GM20000 (cell line): ENCODE results near the gene DTNBP1.

Source experiments
- DNase-seq: peaks from one replicate; pipeline ENCODE4 v3.0.0; 2012; ENCODE audit warnings: low spot score
- TF ChIP-seq, protein P1 (sequence below): IDR thresholded peaks from 2 replicates; pipeline ENCODE4 v1.5.1; 2012; ENCODE audit warnings: mild to moderate bottlenecking, control low read depth; ENCODE audit errors: extremely low read depth, missing control alignments

DTNBP1 gene

DNA sequence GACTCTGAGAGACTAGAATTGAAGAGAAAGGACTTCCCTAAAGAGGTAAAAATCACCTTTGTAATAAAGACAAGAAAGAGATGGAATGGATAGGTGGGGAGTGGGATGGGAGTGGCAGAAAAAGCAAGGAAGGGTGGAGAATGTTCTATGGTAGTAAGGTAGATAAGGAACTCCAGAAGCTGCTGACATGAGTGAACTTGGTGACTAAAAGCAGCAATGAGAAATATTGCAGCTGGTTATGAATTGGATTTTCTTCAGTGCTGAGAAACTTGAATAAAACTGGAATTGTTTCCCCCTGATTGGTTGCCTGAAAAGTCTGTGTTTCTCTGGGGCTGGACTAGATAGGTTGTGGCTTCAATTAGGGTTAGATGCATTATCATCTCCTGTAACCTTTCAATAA lies 15.7 kb upstream of the DTNBP1 start:
- TF ChIP-seq, protein P1, sequence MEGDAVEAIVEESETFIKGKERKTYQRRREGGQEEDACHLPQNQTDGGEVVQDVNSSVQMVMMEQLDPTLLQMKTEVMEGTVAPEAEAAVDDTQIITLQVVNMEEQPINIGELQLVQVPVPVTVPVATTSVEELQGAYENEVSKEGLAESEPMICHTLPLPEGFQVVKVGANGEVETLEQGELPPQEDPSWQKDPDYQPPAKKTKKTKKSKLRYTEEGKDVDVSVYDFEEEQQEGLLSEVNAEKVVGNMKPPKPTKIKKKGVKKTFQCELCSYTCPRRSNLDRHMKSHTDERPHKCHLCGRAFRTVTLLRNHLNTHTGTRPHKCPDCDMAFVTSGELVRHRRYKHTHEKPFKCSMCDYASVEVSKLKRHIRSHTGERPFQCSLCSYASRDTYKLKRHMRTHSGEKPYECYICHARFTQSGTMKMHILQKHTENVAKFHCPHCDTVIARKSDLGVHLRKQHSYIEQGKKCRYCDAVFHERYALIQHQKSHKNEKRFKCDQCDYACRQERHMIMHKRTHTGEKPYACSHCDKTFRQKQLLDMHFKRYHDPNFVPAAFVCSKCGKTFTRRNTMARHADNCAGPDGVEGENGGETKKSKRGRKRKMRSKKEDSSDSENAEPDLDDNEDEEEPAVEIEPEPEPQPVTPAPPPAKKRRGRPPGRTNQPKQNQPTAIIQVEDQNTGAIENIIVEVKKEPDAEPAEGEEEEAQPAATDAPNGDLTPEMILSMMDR, result no peak
- no peak for DNase-seq

- TF ChIP-seq, protein P1, result no peak
- DNase-seq, result no peak
Measured at GRCh38 chr6:15677822-15678221, 15.0 kb upstream of the DTNBP1 start.

- TF ChIP-seq, protein P1, result no peak
- DNase-seq, result no peak
Measured at GRCh38 chr6:15675536-15676220, 12.8 kb upstream of the DTNBP1 start.

DNA sequence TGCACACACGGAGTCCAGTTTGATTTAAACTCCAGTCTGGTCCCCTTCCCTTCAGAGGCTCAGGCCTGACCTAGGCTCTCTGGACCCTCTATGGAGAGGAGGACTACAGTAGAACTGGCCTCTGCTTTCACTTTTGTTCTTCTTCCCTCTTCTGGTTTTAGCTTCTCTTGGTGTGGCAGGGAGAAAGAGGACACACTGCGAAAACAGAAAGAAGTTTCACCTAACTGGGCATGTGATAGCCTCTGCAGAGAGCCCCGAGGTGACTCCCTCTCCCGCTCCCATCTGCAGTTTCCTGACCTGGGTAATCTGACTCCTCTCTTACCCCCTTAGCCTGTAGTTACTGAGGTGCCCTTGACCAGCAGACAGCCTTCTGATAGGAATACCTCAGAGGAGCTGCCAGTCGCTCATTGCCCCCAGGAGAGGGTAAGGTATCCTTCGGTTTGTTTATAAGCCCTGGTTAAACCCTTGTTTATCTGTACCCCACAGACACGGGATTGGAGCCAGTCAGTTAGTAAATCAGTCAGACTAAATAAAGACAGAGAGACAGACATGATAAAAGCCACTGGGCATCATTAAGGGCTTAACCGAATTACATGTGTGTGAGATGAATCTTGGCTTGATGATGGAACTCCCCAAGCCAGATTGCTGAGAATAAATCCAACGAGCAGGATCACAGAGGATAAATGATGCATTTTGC lies 12.0 kb upstream of the DTNBP1 start:
- no peak for DNase-seq
- TF ChIP-seq, protein P1, result no peak

- no peak for DNase-seq
- TF ChIP-seq, protein P1, result no peak
Measured at GRCh38 chr6:15673666-15674065, 10.8 kb upstream of the DTNBP1 start.

DNA sequence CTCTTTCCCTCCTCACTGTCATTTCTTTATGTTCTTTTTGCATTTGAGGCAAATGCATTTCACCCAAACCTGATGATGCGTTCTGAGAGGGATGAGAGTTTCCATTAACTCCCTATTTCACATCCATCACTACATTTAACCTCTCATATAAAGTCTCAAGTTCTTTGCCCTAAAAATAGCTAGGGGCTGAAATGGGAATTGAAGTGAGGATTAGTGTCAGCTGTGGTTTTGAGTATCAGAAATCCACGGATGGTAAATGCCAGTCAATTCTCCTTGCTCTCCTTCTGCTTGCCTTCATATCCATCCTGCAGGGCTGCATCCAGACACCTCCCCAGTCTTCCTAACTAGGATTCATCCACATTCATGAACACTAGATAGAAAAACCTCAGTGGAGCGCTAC lies 10.0 kb upstream of the DTNBP1 start:
- TF ChIP-seq, protein P1, result no peak
- DNase-seq, result no peak

DNA sequence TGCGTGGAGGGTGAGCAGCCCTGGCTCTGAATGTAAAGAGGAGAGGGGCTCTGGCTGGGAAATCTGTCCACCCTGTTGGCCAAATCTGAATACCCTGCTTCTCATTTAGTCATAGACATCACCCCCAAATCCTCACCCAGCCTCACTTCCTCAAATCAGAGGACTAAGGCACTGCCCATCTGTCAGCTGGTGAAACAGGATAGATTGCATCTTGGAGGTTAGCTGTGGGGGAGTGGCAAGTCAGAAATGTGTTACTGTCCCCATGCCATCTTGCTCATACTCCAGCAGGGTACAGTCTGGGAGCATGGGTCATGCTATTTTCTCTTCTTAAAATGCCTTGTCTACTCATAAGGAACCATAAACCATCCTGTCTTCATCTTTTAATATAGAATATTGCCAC lies 9.5 kb upstream of the DTNBP1 start:
- DNase-seq, result no peak
- TF ChIP-seq, protein P1, result no peak
